Measurements from ENCODE around the gene ARSB.

Gene ARSB

DNA sequence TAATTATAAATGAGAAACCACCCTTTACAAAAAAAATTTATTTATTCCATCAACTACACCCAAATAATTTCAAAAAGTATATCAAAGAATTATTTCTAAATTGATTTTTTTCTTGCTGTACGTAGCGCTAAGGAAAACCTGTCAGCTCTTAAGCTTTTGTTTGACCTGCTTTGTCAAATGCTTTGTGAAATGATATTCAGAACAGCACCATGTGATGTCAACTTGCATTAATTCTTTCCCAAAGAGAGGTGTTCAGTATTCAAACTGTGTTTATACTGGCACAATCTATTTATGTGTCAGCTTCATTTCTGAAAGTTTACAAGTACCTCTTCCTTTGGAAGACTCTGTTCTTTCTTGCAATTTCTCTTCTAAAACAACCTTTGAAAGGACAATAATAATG is 12.0 kb upstream of the ARSB start:
- TF ChIP-seq, protein P1, sequence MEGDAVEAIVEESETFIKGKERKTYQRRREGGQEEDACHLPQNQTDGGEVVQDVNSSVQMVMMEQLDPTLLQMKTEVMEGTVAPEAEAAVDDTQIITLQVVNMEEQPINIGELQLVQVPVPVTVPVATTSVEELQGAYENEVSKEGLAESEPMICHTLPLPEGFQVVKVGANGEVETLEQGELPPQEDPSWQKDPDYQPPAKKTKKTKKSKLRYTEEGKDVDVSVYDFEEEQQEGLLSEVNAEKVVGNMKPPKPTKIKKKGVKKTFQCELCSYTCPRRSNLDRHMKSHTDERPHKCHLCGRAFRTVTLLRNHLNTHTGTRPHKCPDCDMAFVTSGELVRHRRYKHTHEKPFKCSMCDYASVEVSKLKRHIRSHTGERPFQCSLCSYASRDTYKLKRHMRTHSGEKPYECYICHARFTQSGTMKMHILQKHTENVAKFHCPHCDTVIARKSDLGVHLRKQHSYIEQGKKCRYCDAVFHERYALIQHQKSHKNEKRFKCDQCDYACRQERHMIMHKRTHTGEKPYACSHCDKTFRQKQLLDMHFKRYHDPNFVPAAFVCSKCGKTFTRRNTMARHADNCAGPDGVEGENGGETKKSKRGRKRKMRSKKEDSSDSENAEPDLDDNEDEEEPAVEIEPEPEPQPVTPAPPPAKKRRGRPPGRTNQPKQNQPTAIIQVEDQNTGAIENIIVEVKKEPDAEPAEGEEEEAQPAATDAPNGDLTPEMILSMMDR (conservative IDR thresholded peaks at IDR 0.05; ENCODE audit: low read length) = no peak
- DNase-seq (ENCODE audit: low read depth) = no peak
- H3K4me3 ChIP-seq (ENCODE audit: low read length) = no peak overlapping the region

DNA sequence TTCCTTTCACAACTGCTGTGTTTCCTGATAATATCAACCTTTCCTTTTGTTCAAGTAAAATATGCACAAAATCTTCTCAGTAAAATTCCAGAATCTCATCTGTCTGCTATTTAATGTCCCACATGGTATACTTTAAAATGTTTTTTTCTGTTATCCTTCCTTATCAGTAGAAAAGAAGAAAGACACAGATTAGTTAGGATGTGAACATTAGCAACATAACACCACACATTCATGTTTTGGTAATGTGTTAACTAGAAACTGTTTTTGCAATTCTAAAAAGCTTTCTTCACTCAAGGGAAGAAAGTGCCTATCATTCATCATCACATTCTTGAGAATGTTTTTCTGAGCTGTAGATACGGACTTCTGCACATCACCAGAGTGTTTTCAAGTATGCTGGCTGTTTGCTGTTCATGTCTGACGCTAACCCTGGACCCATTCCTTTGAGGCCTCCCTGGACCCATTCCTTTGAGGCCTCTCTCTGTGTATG is 10.5 kb upstream of the ARSB start:
- TF ChIP-seq, protein P1 (conservative IDR thresholded peaks at IDR 0.05; ENCODE audit: low read length) = no peak
- H3K4me3 ChIP-seq (ENCODE audit: low read length) = no peak overlapping the region
- no peak for DNase-seq (ENCODE audit: low read depth)

DNA sequence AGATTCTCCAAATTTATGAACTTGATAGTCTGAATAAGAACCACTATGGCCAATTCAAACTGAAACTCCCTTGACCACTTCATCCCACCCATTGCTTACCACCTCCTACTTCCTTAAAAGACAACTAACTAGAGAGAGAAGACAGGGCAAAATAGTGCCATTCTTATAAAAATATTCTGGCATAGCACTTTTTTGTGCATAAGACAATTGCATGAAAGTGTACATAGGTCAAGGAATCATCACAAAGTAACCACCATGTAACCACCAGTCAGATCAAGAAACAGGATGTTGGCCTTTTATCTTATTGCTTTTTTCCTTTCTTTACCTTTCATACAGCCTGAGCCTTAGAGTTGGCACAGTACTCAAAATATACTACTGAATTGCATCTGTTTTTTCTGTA is 8.1 kb upstream of the ARSB start:
- DNase-seq (ENCODE audit: low read depth) = no peak
- TF ChIP-seq, protein P1 (conservative IDR thresholded peaks at IDR 0.05; ENCODE audit: low read length) = no peak
- H3K4me3 ChIP-seq (ENCODE audit: low read length) = no peak overlapping the region

DNA sequence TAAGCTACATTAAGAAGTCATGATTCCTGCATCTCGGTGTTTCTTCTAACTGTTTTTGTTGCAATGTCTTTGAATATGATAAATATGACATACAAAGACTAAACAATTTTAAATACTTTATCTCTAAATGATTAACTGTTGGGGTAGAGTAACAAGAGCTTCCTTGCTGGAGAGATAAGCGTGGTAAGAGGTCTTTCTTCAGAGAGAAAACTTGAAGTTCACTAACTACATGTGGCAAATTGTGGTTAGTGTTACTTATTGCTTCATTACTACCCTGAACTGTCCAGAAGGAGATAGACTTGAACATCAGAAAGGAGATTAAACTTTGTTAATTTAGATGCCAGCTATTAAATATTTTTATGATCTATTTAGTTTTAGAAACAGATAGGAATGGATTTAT is 7.0 kb upstream of the ARSB start:
- TF ChIP-seq, protein P1 (conservative IDR thresholded peaks at IDR 0.05; ENCODE audit: low read length) = no peak
- no peak for DNase-seq (ENCODE audit: low read depth)
- no peak overlapping the region for H3K4me3 ChIP-seq (ENCODE audit: low read length)

DNA sequence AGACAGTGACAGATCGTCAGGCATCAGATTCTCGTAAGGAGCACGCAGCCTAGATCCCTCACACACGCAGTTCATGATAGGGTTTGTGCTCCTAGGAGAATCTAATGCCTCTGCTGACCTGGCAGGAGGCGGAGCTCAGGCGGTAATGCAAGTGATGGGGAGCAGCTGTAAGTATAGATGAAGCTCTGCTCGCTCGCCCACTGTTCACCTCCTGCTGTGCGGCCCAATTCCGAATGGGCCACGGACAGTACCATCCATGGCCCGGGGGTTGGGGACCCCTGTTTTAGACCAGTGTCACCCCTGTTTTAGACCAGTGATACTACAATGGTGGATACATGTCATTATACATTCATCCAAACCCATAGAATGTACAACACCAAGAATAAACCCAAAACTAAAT is 4.0 kb upstream of the ARSB start:
- H3K4me3 ChIP-seq (ENCODE audit: low read length) = no peak overlapping the region
- DNase-seq (ENCODE audit: low read depth) = no peak
- TF ChIP-seq, protein P1 (conservative IDR thresholded peaks at IDR 0.05; ENCODE audit: low read length) = no peak

DNA sequence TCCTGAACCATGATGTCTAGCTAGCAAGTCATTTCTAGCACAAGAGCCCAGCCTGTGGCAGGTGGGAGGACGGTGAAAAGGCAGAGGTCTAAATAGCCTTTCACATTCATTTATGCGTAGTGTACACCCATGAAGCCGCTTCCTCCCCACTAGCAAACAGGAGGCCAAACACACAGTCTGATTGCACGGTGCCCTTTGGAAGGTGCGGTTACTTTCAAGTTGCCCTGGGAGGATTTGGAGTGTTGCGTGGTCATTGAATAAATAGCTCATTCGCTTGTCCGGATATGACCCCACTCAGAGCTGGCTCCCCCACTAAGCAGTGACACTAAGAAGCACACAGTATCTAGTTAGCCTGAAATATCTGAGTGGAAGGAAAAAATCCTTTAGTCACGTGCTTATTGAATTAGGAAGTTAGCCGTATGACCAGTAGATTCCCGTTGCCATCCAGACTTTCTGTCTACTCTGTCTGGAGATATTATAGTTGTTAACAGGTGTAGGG is 664 bp upstream of the ARSB start:
- TF ChIP-seq, protein P1 (conservative IDR thresholded peaks at IDR 0.05; ENCODE audit: low read length) = no peak
- peak; percentile 41 for DNase-seq (ENCODE audit: low read depth)
- peak overlapping the region; percentile 74 for H3K4me3 ChIP-seq (ENCODE audit: low read length)

DNA sequence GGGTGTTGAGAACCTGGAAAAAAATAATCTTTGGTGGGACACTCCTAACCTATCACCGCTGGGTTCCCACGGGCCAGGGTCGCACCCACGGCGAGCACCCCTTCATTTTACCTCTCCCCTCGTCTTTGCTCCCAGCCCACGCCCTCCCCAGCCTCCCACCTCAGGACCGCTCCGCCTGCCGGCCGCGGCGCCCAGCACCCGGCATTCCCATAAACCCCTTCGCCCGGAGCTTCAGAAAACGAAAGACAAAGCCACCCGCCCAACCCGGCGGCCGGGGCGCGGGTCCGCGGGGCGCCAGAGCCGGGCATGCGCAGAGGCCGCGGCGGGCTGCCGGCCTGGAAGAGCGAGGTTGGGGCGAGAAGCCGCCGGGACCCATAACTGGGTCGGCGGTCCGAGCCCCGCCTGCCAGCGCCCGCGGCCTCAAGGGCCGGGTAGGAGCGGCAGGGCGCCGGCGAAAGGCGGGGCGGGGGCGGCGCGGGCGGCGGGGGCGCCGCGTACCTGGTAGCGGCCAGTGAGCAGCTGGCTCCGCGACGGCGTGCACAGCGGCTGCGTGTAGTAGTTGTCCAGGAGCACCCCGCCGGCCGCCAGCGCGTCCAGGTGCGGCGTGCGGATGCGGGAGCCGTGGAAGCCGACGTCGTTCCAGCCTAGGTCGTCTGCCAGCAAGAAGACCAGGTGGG is 533 bp downstream of the ARSB start:
- H3K4me3 ChIP-seq (ENCODE audit: low read length) = peak overlapping the region; percentile 74
- TF ChIP-seq, protein P1 (conservative IDR thresholded peaks at IDR 0.05; ENCODE audit: low read length) = peak; percentile 46
- peak; percentile 78 for DNase-seq (ENCODE audit: low read depth)

All from AG10803 (cell line).